Activated CD4-positive, alpha-beta memory T cell treated with anti-CD3 and anti-CD28 coated beads for 36 hours (primary cell): ENCODE measurements around the gene ARHGAP44. TPM values are rescaled to one million over a fixed set of nuclear protein-coding genes. Genes with fewer than 3 reads are reported as not detected.

Experiments used
- CTCF ChIA-PET: fragments of 350-600 bp; sonication (Branson Sonifier 250); formaldehyde crosslinking; loops from one replicate; lab custom pipeline; 2021; ENCODE audit warnings: antibody characterized with exemption, inconsistent platforms; lab: Charles Lee
- POLR2A ChIA-PET: fragments of 350-600 bp; sonication (Branson Sonifier 250); formaldehyde crosslinking; loops from one replicate; lab custom pipeline; 2021; ENCODE audit warnings: antibody characterized with exemption; lab: Charles Lee
- DNase-seq: peaks from one replicate; pipeline ENCODE4 v3.0.0-alpha.2; 2020
- H3K27ac Mint-ChIP-seq: one replicate; pipeline ENCODE4 v1.8.0; 2021; ENCODE audit warnings: mixed read lengths
- H3K27me3 Mint-ChIP-seq: one replicate; pipeline ENCODE4 v1.8.0; 2021; ENCODE audit warnings: mixed read lengths
- H3K36me3 Mint-ChIP-seq: one replicate; pipeline ENCODE4 v1.8.0; 2021; ENCODE audit warnings: mixed read lengths
- H3K4me1 Mint-ChIP-seq: one replicate; pipeline ENCODE4 v1.8.0; 2021; ENCODE audit warnings: low read depth, mixed read lengths
- H3K4me3 Mint-ChIP-seq: one replicate; pipeline ENCODE4 v1.8.0; 2021; ENCODE audit warnings: mild to moderate bottlenecking, mixed read lengths
- H3K9me3 Mint-ChIP-seq: one replicate; pipeline ENCODE4 v1.8.0; 2021; ENCODE audit warnings: mixed read lengths
- intact Hi-C: fragments of 100-400 bp; cut with micrococcal nuclease; formaldehyde crosslinking; loops from one replicate; pipeline ENCODE4 v1.15.1; 2023
- total RNA-seq, 2 experiments: library from RNA; stranded (reverse); gene quantifications; one replicate each; pipeline ENCODE4 v1.2.3, GENCODE V29; 2021

The ARHGAP44 gene
- total RNA-seq, 2 experiments from 2014 or later = not detected

DNA sequence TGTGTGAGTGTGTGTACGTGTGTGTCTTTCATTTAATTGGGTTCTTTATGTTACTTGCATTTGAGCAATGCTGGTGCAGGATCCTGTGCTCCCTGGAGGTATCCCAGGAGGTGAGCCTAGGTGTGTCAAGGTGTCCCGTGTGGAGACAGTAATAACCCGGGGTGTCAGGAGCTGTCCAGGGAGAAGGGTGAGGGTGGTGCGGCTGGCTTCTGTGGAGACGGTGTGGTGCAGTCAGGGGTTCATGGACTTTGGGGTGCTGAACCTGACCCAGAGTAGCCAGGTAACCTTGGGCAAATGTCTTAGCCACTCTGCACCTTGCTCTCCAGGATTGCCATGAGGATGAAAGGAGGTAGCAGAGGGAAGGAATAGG lies 235.9 kb downstream of the ARHGAP44 start:
- Mint-ChIP-seq H3K27me3 (peaks cover 13% of the 10 kb centered on the region), H3K4me1 (peaks cover 4% of the 10 kb centered on the region), H3K4me3 (no peak overlapping the region), H3K27ac (no peak overlapping the region), H3K36me3 (no peaks in the 10 kb centered on the region), H3K9me3 (no peaks in the 10 kb centered on the region)
- no peak for DNase-seq
- CTCF ChIA-PET = interaction anchor here (0.8 to 1.0 kb wide), 2 partner anchors 10 to 23 kb away, joined by 3 to 4 read pairs; no protein-coding TSS in a partner anchor
- POLR2A ChIA-PET = no interaction called here
- intact Hi-C loops = no loop called here

DNA sequence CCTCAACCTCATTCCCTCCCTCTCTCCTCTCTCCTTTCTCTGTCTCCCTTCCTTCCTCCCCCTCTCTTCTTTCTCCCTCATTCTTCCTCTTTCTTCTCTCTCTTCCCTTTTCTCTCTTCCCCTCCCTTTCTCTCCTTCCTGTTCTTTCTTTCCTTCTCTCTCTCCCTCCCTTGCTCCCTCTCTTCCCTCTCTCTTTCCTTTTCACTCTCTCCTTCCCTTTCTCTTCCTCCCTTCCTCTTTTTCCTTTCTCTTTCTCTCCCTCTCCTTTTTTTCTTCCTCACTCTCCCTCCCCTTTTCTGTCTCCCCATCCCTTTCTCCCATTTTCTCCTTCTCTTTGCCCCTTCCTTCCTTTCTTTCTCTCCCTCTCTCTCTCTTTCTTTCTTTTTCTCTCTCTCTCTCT lies 236.4 kb downstream of the ARHGAP44 start:
- H3K4me3 Mint-ChIP-seq = no peak overlapping the region
- peaks cover 13% of the 10 kb centered on the region for H3K27me3 Mint-ChIP-seq
- H3K36me3 Mint-ChIP-seq = no peaks in the 10 kb centered on the region
- no peaks in the 10 kb centered on the region for H3K9me3 Mint-ChIP-seq
- DNase-seq = no peak
- H3K4me1 Mint-ChIP-seq = peaks cover 8% of the 10 kb centered on the region
- H3K27ac Mint-ChIP-seq = no peak overlapping the region
- intact Hi-C loops = no loop called here
- ChIA-PET CTCF (no interaction called here), POLR2A (no interaction called here)

DNA sequence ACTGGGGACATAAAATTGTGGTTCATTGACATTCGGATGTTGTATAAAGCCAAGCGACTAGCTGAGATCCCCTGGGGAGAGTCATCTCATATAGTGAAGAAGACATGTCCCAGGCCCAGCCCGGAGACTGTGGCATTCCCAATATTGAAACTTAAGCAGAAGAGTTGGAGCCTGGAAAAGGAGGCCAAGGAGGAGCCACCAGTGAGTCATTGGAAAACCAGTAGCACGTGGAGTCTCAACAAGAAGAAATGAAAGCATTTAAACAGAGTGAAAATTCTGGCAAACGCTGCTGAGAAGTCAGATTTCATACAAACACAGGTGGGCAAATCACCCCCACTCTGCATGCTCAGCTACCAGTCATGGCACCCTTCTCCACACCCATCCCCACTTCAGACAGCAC lies 237.9 kb downstream of the ARHGAP44 start:
- intact Hi-C loops = no loop called here

DNA sequence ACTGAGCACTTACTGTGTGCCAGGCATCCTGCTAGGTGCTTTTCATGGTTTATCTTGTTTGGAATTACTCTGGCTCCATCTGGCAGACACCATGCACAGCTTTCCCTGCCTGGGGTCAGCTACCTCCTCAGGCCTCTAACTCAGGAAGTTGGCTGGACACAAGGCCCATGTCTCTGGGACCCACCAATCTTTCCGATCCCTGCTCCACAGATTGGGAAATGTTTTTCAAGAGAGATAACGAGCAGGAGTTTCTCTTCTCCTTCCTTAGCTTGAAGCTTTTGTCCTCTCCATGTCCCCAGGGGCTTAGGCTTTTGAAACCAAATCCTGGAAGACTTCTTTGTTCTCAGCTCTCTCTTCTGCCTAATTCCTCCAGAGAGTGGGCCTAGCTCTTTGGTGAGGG lies 240.0 kb downstream of the ARHGAP44 start:
- no peaks in the 10 kb centered on the region for H3K36me3 Mint-ChIP-seq
- intact Hi-C loops = no loop called here
- ChIA-PET CTCF (interaction anchor here (0.6 to 7.2 kb wide), 10 partner anchors 9 to 149 kb away, joined by 3 to 174 read pairs (median 10); partner anchors contain the start of gene ELAC2), POLR2A (no interaction called here)
- H3K27me3 Mint-ChIP-seq = peaks cover 13% of the 10 kb centered on the region
- H3K9me3 Mint-ChIP-seq = no peaks in the 10 kb centered on the region
- peaks cover 9% of the 10 kb centered on the region for H3K4me1 Mint-ChIP-seq
- H3K27ac Mint-ChIP-seq = no peak overlapping the region
- no peak for DNase-seq
- H3K4me3 Mint-ChIP-seq = no peak overlapping the region

More for the DNA sequence above, 237.9 kb downstream of the ARHGAP44 start:
- peaks cover 13% of the 10 kb centered on the region for H3K27me3 Mint-ChIP-seq
- no peak for DNase-seq
- no peaks in the 10 kb centered on the region for H3K9me3 Mint-ChIP-seq
- H3K4me1 Mint-ChIP-seq = peaks cover 11% of the 10 kb centered on the region
- POLR2A ChIA-PET = no interaction called here
- no peaks in the 10 kb centered on the region for H3K36me3 Mint-ChIP-seq
- no peak overlapping the region for H3K4me3 Mint-ChIP-seq
- CTCF ChIA-PET = no interaction called here
- H3K27ac Mint-ChIP-seq = no peak overlapping the region

DNA sequence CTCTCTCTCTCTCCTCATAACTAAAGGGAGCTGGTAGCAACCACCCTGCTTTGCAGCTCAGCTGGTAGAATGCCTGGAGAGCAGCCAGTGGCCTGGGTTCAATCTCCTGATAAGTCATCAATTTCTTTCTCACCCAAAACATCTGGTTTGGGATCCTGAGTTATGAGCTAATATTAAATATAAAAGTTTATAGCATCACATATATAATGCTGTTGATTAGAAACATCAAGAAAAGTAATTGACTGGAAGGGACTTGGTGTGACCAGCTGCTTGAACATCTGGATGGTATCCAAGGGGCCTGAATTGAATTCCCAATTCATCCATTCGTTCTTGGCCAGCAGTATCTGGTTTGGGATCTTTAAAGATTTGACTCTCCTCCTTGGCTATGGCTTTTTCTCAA lies 240.8 kb downstream of the ARHGAP44 start:
- CTCF ChIA-PET = interaction anchor here (0.6 to 7.2 kb wide), 16 partner anchors 8 to 1896 kb away, joined by 3 to 174 read pairs (median 4); partner anchors contain the start of gene ELAC2
- POLR2A ChIA-PET = no interaction called here
- intact Hi-C loops = loop anchor here (5.0 kb wide), 1 partner anchor 307 kb away; no protein-coding TSS in a partner anchor
- Mint-ChIP-seq H3K4me3 (no peak overlapping the region), H3K27me3 (peaks cover 11% of the 10 kb centered on the region), H3K27ac (no peak overlapping the region), H3K4me1 (peaks cover 7% of the 10 kb centered on the region), H3K9me3 (no peaks in the 10 kb centered on the region), H3K36me3 (no peaks in the 10 kb centered on the region)
- no peak for DNase-seq

DNA sequence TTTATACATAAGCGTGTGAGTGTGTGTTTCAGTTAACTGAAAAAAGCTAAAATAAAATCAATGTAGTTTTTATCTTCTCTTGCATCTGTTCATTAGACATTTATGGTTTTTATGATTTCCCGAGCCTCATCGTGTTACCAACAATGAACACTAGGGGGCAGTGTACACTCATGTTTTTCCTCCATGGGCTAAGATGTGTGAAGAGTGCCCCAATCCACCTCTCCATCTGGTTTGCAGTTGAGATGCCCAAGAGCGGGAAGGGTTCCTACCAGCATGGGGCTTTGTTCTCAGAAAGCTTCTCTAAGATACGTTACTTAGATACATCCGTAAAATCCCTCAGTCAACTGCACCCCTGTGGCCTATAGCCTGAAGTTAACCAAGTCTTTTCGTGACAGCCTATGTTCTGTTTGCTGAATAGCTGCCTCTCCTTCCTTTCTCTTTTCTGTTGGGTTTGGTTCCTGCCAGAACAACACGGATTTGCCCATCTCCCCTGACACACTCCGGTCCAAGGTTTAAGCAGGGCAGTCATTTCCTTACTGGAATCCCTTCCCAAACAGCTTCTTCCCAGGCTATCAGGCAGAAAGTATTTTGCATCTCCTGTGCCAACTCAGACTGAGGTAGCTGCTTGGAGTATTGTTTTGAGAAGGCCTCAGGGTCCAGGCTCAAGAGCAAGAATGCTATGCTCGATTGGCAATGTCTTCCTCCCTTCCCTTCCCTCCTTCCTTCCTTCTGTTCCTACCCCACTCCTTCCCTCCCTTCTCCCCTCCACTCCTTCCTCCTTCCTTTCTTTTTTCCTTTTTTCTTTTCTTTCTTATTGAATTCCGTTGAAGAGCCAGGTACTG lies 241.4 kb downstream of the ARHGAP44 start:
- Mint-ChIP-seq H3K27me3 (peaks cover 10% of the 10 kb centered on the region), H3K9me3 (peaks cover 5% of the 10 kb centered on the region), H3K36me3 (peaks cover 2% of the 10 kb centered on the region), H3K4me3 (no peak overlapping the region), H3K27ac (no peak overlapping the region), H3K4me1 (peaks cover 7% of the 10 kb centered on the region)
- ChIA-PET CTCF (interaction anchor here (0.7 to 7.2 kb wide), 18 partner anchors 7 to 1896 kb away, joined by 3 to 174 read pairs (median 4); partner anchors contain the start of gene ELAC2), POLR2A (interaction anchor here (1.8 kb wide), 1 partner anchor 12 kb away, joined by 4 read pairs; no protein-coding TSS in a partner anchor)
- intact Hi-C loops = loop anchor here (5.0 kb wide), 1 partner anchor 307 kb away; no protein-coding TSS in a partner anchor
- peak; percentile 53 for DNase-seq

DNA sequence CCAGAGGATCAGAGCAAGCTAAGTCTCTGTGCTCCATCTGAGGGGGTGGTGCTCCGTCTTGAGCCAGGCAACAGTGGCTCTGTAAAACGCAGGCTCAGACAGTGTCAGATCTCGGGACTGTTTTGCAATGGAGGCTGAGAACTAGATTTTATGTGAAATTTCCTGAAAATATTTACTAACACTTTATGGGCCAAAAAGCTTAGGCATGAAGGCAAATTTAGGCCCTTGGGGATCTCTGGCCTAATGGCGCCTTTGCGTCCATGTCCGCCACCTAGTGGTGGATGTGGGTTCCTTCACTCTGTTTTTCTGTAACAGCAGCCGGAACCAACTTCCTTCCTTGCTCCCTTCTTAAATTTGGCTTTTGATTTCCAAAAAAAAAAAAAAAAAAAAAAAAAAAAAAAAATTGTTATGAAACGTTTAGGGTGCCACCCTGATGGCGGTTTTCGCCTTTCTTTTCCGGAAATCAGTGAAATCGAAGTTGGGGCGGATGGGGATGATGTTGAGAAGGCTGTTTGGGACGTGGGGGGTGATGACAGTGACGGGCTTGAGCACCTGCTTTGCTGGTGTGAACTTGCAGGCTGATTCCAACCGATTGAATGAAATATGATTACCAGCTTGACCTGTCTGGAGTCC lies 242.5 kb downstream of the ARHGAP44 start:
- Mint-ChIP-seq H3K4me1 (peaks cover 7% of the 10 kb centered on the region), H3K27me3 (peaks cover 6% of the 10 kb centered on the region), H3K36me3 (peaks cover 2% of the 10 kb centered on the region), H3K9me3 (peaks cover 15% of the 10 kb centered on the region), H3K27ac (no peak overlapping the region), H3K4me3 (no peak overlapping the region)
- intact Hi-C loops = loop anchor here (5.0 kb wide), 1 partner anchor 305 kb away; no protein-coding TSS in a partner anchor
- POLR2A ChIA-PET = interaction anchor here (1.8 kb wide), 1 partner anchor 13 kb away, joined by 4 read pairs; no protein-coding TSS in a partner anchor
- peak; percentile 63 for DNase-seq
- CTCF ChIA-PET = interaction anchor here (0.7 to 7.2 kb wide), 14 partner anchors 8 to 1035 kb away, joined by 3 to 174 read pairs (median 4); partner anchors contain the start of genes ELAC2 and ZNF18

DNA sequence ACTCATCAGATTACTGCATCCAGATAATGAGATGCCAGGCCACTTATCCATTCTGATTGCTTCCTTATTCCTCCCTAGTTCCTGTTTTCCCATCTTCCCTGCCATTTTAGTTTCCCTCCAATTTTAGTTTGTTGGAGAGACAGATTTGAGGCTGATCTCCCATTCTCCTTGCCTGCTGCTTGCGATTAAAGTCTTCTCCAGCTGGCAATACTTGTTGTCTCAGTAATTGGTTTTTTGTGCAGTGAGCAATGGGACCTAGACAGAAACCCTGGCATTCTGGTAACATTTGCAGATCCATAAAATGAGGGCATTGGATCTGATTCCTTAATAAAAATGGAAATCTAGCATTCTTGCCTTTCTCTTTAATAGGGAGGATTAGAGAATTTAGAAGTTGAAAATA lies 246.1 kb downstream of the ARHGAP44 start:
- Mint-ChIP-seq H3K27me3 (peaks cover 2% of the 10 kb centered on the region), H3K4me1 (peaks cover 5% of the 10 kb centered on the region), H3K4me3 (no peak overlapping the region), H3K9me3 (peaks cover 18% of the 10 kb centered on the region), H3K36me3 (peaks cover 2% of the 10 kb centered on the region), H3K27ac (no peak overlapping the region)
- ChIA-PET POLR2A (no interaction called here), CTCF (interaction anchor here (1.5 kb wide), 1 partner anchor 11 kb away, joined by 4 read pairs; no protein-coding TSS in a partner anchor)
- intact Hi-C loops = no loop called here
- no peak for DNase-seq

DNA sequence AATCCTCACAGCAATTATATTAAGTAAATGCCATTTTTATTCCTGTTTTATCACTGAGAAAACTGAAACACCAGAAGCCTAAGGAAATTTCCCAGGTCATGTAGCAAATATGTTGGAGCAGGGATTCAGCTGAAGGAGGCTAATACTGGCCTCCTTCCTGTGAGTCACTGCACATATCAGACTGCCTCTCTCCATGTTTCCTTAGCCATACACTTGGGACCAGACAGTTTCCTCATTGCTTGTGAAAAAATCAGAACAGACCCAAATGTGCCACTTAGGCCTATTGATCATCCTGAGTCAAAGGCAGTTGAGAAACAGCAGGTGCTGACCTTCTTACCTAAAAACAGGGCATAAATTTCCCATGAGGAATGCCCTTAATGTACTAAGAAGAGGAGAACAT lies 247.5 kb downstream of the ARHGAP44 start:
- Mint-ChIP-seq H3K9me3 (peaks cover 18% of the 10 kb centered on the region), H3K27me3 (peaks cover 4% of the 10 kb centered on the region), H3K27ac (no peak overlapping the region), H3K36me3 (peaks cover 2% of the 10 kb centered on the region), H3K4me1 (peaks cover 2% of the 10 kb centered on the region), H3K4me3 (no peak overlapping the region)
- CTCF ChIA-PET = no interaction called here
- DNase-seq = no peak
- POLR2A ChIA-PET = no interaction called here
- intact Hi-C loops = no loop called here

DNA sequence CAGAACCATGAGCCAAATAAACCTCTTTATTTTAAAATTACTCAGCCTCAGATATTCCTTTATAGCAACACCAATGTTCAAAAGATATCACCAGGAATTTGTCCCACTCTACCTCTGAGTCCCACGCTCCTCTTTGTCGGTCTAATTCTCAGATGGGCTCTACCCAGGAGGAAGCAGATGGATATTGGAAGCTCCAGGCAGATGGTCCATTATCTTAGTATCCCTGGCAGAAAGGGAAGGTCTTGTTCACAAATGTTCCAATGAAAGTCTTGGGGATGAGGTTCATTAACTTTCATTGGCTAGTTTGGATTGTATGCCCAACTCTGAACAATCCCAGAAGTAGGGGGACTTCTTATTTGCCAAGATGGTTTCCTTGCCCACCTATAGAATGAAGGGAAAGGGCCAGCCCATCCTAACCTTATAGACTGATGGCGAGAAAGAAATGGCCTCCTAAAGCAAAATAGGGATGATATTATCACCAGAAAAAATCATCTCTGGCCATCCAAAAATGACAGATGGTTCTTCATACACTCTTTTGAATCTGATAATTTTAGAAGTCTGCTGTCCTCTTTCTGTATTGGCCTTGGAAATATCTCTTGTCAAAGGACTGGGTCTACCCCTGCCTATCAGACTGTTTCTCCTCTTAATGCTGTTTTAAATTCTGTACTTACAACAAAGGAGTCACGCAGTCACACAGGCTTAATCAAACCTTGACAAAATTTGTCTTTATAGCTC lies 249.8 kb downstream of the ARHGAP44 start:
- Mint-ChIP-seq H3K4me3 (no peak overlapping the region), H3K27ac (no peak overlapping the region), H3K4me1 (no peaks in the 10 kb centered on the region), H3K36me3 (peaks cover 2% of the 10 kb centered on the region), H3K9me3 (peaks cover 18% of the 10 kb centered on the region), H3K27me3 (peaks cover 9% of the 10 kb centered on the region)
- intact Hi-C loops = no loop called here
- CTCF ChIA-PET = interaction anchor here (3.7 kb wide), 1 partner anchor 9 kb away, joined by 40 read pairs; no protein-coding TSS in a partner anchor
- POLR2A ChIA-PET = no interaction called here
- no peak for DNase-seq
